Uterus (tissue), 2 donors: Measurements from ENCODE around the gene CLHC1.

Experiments used
- POLR2A ChIP-seq, 2 donors: fragments of 450-650 bp; IDR thresholded peaks; one replicate each; pipeline ENCODE4 v1.6.1; 2016; ENCODE audit warnings: antibody characterized with exemption in 2 of 2, mild to moderate bottlenecking in 1 of 2, moderate library complexity in 1 of 2
- TF ChIP-seq, protein P1 (sequence below), 4 experiments: fragments of 200-600 bp in 2 of 4; fragments of 450-650 bp in 2 of 4; sonication (generic) in 2 of 4; IDR thresholded peaks; one replicate each; pipeline ENCODE4 v1.5.1; 2016 to 2019; ENCODE audit warnings: antibody characterized with exemption in 4 of 4, mild to moderate bottlenecking in 2 of 4, moderate library complexity in 1 of 4

DNA sequence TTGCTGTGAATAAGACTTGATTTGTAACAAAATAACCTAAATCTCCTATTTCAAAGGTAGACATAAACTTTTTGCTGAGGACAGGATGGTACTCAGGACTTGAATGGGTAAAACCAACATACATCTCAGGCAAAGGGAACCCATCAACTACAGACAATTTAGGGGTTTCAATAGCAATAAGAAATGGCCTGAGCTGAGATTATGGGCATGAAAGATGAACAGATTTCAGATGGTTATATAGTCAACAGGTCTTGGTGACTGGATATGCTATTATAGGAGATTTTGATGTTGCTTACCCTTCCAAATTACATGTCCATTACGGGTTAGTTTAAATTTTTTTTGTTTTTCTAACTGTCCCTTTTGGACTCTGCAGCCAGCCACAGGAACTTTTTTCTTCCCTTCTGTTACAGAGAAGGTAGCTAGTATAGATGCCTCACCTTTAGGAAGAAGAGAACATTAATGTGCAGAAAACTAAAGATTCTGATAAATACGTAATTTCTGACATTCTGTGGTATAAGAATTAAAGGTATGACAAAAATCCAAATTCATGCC, 5.0 kb upstream of the CLHC1 start:
- TF ChIP-seq, protein P1, sequence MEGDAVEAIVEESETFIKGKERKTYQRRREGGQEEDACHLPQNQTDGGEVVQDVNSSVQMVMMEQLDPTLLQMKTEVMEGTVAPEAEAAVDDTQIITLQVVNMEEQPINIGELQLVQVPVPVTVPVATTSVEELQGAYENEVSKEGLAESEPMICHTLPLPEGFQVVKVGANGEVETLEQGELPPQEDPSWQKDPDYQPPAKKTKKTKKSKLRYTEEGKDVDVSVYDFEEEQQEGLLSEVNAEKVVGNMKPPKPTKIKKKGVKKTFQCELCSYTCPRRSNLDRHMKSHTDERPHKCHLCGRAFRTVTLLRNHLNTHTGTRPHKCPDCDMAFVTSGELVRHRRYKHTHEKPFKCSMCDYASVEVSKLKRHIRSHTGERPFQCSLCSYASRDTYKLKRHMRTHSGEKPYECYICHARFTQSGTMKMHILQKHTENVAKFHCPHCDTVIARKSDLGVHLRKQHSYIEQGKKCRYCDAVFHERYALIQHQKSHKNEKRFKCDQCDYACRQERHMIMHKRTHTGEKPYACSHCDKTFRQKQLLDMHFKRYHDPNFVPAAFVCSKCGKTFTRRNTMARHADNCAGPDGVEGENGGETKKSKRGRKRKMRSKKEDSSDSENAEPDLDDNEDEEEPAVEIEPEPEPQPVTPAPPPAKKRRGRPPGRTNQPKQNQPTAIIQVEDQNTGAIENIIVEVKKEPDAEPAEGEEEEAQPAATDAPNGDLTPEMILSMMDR (IDR thresholded peaks at IDR 0.05): no peak
- TF ChIP-seq POLR2A (IDR thresholded peaks at IDR 0.05): no peak
